ENCODE results near the gene ZYG11B. TPM values are rescaled to one million over a fixed set of nuclear protein-coding genes. Genes with fewer than 3 reads are reported as not detected.

ZYG11B gene
- polyA plus RNA-seq, 1 donor (not counting 4 experiments of a cell fraction or from before 2014, with no cell fraction given) = 13.4 TPM

DNA sequence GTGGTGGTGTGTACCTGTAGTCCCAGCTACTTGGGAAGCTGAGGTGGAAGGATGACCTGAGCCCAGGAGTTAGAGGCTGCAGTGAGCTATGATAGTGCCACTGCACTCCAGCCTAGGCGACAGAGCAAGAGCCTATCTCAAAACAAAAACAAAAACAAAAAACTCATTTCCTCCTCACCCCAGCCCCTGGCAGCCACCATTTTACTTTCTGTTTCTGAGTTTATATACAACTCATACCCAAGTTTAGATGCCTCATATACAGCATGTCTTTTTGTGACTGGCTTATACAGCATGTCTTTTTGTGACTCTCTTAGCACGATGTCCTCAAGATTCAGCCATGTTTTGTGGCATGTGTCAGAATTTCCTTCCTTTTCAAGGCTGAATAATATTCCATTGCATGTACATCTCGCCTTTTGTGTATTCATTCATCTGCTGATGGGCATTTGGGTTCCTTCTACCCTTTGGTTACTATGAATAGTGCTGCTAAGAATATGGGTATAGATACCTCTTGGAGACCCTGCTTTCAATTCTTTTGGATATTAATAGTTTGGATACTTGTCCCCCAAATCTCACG lies 42.8 kb upstream of the ZYG11B start:
- H3K4me2 ChIP-seq (ENCODE audit: control insufficient read depth, extremely low read depth, insufficient read depth, low read depth, low read length) = no peak overlapping the region
- no peaks in the 10 kb centered on the region for H4K20me1 ChIP-seq (ENCODE audit: control insufficient read depth, extremely low read depth, insufficient read depth, low read length)
- FAIRE-seq = no peak
- dilution Hi-C loops (cut with MboI; ENCODE audit: extremely low pct_ligation_motif_present, low sequenced_read_pairs) = no loop called here
- H3K4me1 ChIP-seq (ENCODE audit: control insufficient read depth, extremely low read depth, insufficient read depth, low read length) = no peaks in the 10 kb centered on the region
- no peaks in the 10 kb centered on the region for H3K9me3 ChIP-seq (ENCODE audit: control insufficient read depth, low read depth, low read length)
- no peak overlapping the region for H3K27ac ChIP-seq (ENCODE audit: control insufficient read depth, insufficient read depth, low read length)
- TF ChIP-seq, protein P1, sequence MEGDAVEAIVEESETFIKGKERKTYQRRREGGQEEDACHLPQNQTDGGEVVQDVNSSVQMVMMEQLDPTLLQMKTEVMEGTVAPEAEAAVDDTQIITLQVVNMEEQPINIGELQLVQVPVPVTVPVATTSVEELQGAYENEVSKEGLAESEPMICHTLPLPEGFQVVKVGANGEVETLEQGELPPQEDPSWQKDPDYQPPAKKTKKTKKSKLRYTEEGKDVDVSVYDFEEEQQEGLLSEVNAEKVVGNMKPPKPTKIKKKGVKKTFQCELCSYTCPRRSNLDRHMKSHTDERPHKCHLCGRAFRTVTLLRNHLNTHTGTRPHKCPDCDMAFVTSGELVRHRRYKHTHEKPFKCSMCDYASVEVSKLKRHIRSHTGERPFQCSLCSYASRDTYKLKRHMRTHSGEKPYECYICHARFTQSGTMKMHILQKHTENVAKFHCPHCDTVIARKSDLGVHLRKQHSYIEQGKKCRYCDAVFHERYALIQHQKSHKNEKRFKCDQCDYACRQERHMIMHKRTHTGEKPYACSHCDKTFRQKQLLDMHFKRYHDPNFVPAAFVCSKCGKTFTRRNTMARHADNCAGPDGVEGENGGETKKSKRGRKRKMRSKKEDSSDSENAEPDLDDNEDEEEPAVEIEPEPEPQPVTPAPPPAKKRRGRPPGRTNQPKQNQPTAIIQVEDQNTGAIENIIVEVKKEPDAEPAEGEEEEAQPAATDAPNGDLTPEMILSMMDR (optimal IDR thresholded peaks at IDR 0.05 in 1 of 3, IDR thresholded peaks at IDR 0.05 in 1 of 3, conservative IDR thresholded peaks at IDR 0.05 in 1 of 3; ENCODE audit: extremely low read depth in 1 of 3, insufficient read depth in 2 of 3, low read length in 3 of 3) = no peak
- TF ChIP-seq EZH2 (IDR thresholded peaks at IDR 0.05; ENCODE audit: low read length) = no peak
- H3K79me2 ChIP-seq (ENCODE audit: control insufficient read depth, insufficient read depth, low read length) = no peaks in the 10 kb centered on the region
- no peaks in the 10 kb centered on the region for H3K9me1 ChIP-seq (ENCODE audit: control insufficient read depth, extremely low read depth, insufficient read depth, low read length)
- no peak for DNase-seq (ENCODE audit: low read depth, low spot score)
- peaks cover 11 to 12% of the 10 kb centered on the region in 2 experiments for H3K36me3 ChIP-seq (ENCODE audit: control insufficient read depth in 2 of 2, extremely low read depth in 1 of 2, insufficient read depth in 2 of 2, low read length in 2 of 2)
- H3K4me3 ChIP-seq (ENCODE audit: control insufficient read depth in 2 of 3, extremely low read depth in 1 of 3, insufficient read depth in 2 of 3, low read depth in 1 of 3, low read length in 3 of 3) = no peak overlapping the region
- no peak overlapping the region for H2AFZ ChIP-seq (ENCODE audit: control insufficient read depth, low read length)
- no peaks in the 10 kb centered on the region for H3K27me3 ChIP-seq (ENCODE audit: control insufficient read depth, extremely low read depth, insufficient read depth, low read length)
- H3K9ac ChIP-seq (ENCODE audit: control insufficient read depth, extremely low read depth, insufficient read depth, low read length) = no peak overlapping the region

DNA sequence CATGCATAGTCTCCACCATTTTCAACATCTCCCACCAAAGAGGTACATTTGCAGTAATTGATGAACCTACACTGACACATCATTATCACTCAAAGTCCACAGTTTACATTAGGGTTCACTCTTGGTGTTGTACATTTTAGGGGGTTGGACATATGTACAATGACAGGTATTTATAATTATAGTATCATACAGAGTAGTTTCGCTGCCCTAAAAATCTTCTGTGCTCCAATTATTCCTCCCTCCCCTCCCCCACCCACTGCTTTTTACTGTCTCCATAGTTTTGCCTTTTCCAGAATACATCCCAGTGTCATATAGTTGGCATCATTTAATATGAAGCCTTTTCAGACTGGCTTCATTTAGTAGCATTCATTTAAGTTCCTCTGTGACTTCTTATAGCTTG lies 41.7 kb upstream of the ZYG11B start:
- no peak overlapping the region for H3K4me3 ChIP-seq (ENCODE audit: control insufficient read depth in 2 of 3, extremely low read depth in 1 of 3, insufficient read depth in 2 of 3, low read depth in 1 of 3, low read length in 3 of 3)
- FAIRE-seq (no peak), DNase-seq (ENCODE audit: low read depth, low spot score) (no peak)
- no peak overlapping the region for H2AFZ ChIP-seq (ENCODE audit: control insufficient read depth, low read length)
- H3K9me1 ChIP-seq (ENCODE audit: control insufficient read depth, extremely low read depth, insufficient read depth, low read length) = no peaks in the 10 kb centered on the region
- peaks cover 12 to 13% of the 10 kb centered on the region in 2 experiments for H3K36me3 ChIP-seq (ENCODE audit: control insufficient read depth in 2 of 2, extremely low read depth in 1 of 2, insufficient read depth in 2 of 2, low read length in 2 of 2)
- TF ChIP-seq, protein P1 (optimal IDR thresholded peaks at IDR 0.05 in 1 of 3, IDR thresholded peaks at IDR 0.05 in 1 of 3, conservative IDR thresholded peaks at IDR 0.05 in 1 of 3; ENCODE audit: extremely low read depth in 1 of 3, insufficient read depth in 2 of 3, low read length in 3 of 3) = no peak
- no peak for TF ChIP-seq EZH2 (IDR thresholded peaks at IDR 0.05; ENCODE audit: low read length)
- no peaks in the 10 kb centered on the region for H3K4me1 ChIP-seq (ENCODE audit: control insufficient read depth, extremely low read depth, insufficient read depth, low read length)
- dilution Hi-C loops (cut with MboI; ENCODE audit: extremely low pct_ligation_motif_present, low sequenced_read_pairs) = no loop called here
- no peaks in the 10 kb centered on the region for H3K27me3 ChIP-seq (ENCODE audit: control insufficient read depth, extremely low read depth, insufficient read depth, low read length)
- no peaks in the 10 kb centered on the region for H3K79me2 ChIP-seq (ENCODE audit: control insufficient read depth, insufficient read depth, low read length)
- no peaks in the 10 kb centered on the region for H3K9me3 ChIP-seq (ENCODE audit: control insufficient read depth, low read depth, low read length)
- no peak overlapping the region for H3K9ac ChIP-seq (ENCODE audit: control insufficient read depth, extremely low read depth, insufficient read depth, low read length)
- no peaks in the 10 kb centered on the region for H4K20me1 ChIP-seq (ENCODE audit: control insufficient read depth, extremely low read depth, insufficient read depth, low read length)
- no peak overlapping the region for H3K27ac ChIP-seq (ENCODE audit: control insufficient read depth, insufficient read depth, low read length)
- no peak overlapping the region for H3K4me2 ChIP-seq (ENCODE audit: control insufficient read depth, extremely low read depth, insufficient read depth, low read depth, low read length)

All from keratinocyte (primary cell).